Effector CD4-positive, alpha-beta T cell (primary cell): ENCODE measurements around the gene ZFPM1.
"Not testable (repeated sequence)": the region's sequence is repeated elsewhere in the genome, so short reads cannot be mapped to it uniquely, and the experiment has no call there.

Source experiments
- DNase-seq: peaks from one replicate; pipeline ENCODE4 v3.0.0-alpha.2; 2020

The ZFPM1 gene

GRCh38 chr16:88482630-88483391 lies 29.7 kb downstream of the ZFPM1 start:
- DNase-seq = no peak

- no peak for DNase-seq
Measured at GRCh38 chr16:88483392-88483641, 30.2 kb downstream of the ZFPM1 start.

- DNase-seq = no peak
Measured at GRCh38 chr16:88484505-88485365, 31.7 kb downstream of the ZFPM1 start.

- DNase-seq = not testable (repeated sequence)
Measured at GRCh38 chr16:88485366-88485741, 32.3 kb downstream of the ZFPM1 start.

- no peak for DNase-seq
Measured at GRCh38 chr16:88486398-88487123, 33.5 kb downstream of the ZFPM1 start.

GRCh38 chr16:88487124-88487432 lies 34.0 kb downstream of the ZFPM1 start:
- no peak for DNase-seq

GRCh38 chr16:88487920-88488851 lies 35.1 kb downstream of the ZFPM1 start:
- DNase-seq = no peak

- no peak for DNase-seq
Measured at GRCh38 chr16:88489163-88489741, 36.2 kb downstream of the ZFPM1 start.

GRCh38 chr16:88491001-88491559 lies 38.0 kb downstream of the ZFPM1 start:
- no peak for DNase-seq

GRCh38 chr16:88491560-88492310 lies 38.7 kb downstream of the ZFPM1 start:
- no peak for DNase-seq

GRCh38 chr16:88493879-88494278 lies 40.8 kb downstream of the ZFPM1 start:
- DNase-seq = no peak

- DNase-seq = no peak
Measured at GRCh38 chr16:88494335-88495154, 41.5 kb downstream of the ZFPM1 start.

- DNase-seq = no peak
Measured at GRCh38 chr16:88495268-88495772, 42.2 kb downstream of the ZFPM1 start.

GRCh38 chr16:88497561-88498462 lies 44.7 kb downstream of the ZFPM1 start:
- no peak for DNase-seq

- no peak for DNase-seq
Measured at GRCh38 chr16:88498576-88499208, 45.6 kb downstream of the ZFPM1 start.

GRCh38 chr16:88499292-88499691 lies 46.2 kb downstream of the ZFPM1 start:
- DNase-seq = no peak

- no peak for DNase-seq
Measured at GRCh38 chr16:88499836-88500251, 46.8 kb downstream of the ZFPM1 start.

- no peak for DNase-seq
Measured at GRCh38 chr16:88500255-88500661, 47.2 kb downstream of the ZFPM1 start.
